Embryonic facial prominence (tissue), 1 donor: ENCODE measurements around the gene MAD2L2.

Experiments
- DNase-seq: peaks from one replicate; pipeline ENCODE4 v3.0.0-alpha.2; 2016; ENCODE audit errors: extremely low spot score

MAD2L2 gene

GRCh38 chr1:11682287-11682771, 1.4 kb upstream of the MAD2L2 start:
- no peak for DNase-seq

DNA sequence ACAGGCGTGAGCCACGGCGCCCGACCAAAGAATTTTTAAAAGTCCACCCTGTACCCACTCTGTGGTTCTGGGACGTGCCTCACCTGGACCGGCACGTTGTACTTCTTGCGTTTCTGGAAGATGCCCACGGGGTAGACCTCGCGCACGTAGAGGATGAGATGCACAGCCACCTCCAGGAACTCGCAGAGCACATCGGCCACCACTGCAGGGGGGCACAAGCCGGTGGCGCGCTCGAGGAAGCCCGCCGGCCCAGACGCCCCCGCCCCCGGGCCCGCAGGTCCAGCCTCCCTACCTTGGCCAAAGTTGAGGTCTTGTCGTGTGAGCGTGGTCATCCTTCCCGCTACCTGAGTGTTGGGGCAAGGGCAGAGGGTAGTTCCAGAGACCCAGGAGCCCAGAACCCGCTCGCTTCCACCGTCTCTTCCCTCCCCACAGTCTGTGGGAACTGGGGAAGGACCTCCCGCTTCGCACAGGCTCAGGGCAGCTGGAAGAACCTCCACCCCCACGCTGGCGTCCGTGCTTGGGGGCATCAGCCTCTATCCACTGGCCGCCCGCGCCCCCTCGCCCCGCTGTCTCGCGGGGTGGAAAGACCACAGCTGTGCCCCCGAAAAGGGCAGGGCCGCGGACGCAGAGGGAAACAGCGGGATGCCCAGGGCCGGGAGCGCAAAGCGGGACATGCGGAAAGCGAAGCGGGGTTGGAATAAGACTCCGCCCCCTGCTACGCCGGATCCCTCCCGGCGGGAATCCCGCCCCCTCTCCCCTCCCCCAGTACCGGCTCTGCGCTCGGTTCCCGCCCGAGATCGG, 478 bp downstream of the MAD2L2 start:
- no peak for DNase-seq

GRCh38 chr1:11678442-11678841, 2.5 kb downstream of the MAD2L2 start:
- DNase-seq = no peak

DNA sequence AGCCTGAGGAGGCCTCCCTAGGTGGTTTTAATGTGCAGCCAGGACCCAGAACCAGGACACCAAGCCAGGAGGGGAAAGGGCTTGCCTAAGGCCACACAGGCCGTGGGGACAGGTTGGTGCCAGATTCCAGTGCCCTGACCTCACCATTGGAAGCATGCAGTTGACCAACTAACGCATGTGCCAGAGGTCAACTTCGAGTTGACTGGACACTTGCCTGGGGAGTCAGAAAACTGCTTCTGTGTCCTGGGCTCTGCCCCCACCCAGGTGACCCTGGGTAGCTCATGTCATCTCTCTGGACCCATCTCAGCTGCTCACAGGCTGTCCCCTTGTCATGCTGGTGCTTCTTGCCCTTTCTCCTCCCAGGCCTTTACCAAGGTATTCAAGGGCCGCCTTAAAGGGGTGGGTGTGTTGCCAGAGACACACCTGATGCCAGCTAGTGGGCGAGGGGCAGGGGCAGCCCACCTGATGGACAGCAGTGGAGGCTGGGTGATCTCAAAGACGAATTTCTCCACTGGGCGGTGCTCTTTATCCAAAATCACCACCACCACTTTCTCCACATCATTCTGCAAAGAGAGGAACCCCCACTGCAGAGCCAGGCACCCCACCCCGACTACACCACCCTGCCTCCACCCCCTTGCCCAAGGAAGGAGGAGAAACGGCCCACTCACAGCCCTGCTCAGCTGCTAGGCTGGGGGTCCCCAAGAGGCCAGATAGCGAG, 4.4 kb downstream of the MAD2L2 start:
- DNase-seq = no peak

DNA sequence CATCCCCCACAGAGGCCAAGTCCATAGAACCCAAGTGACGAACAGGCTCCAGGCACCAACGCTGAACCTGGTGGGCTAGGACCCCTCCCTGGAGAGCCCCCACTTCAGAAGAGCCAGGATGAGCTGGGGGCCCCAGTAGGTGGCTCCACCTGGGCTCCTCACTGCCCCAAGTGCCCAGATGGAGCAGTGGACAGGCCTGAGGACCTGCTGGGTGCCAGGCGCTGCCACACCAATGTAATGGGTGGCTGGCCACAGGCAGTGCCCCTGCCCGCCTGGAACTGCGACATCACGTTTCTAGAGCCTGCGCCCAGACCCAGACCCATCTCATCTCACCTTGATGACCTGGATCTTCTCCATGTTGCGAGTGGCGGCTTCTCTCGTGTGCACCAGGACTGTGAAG, 5.6 kb downstream of the MAD2L2 start:
- DNase-seq = no peak

- no peak for DNase-seq
Measured at GRCh38 chr1:11674488-11674887, 6.5 kb downstream of the MAD2L2 start.

- DNase-seq = no peak
Measured at GRCh38 chr1:11673089-11673769, 7.7 kb downstream of the MAD2L2 start.

- no peak for DNase-seq
Measured at GRCh38 chr1:11671544-11672286, 9.2 kb downstream of the MAD2L2 start.

GRCh38 chr1:11671205-11671543, 9.8 kb downstream of the MAD2L2 start:
- no peak for DNase-seq

DNA sequence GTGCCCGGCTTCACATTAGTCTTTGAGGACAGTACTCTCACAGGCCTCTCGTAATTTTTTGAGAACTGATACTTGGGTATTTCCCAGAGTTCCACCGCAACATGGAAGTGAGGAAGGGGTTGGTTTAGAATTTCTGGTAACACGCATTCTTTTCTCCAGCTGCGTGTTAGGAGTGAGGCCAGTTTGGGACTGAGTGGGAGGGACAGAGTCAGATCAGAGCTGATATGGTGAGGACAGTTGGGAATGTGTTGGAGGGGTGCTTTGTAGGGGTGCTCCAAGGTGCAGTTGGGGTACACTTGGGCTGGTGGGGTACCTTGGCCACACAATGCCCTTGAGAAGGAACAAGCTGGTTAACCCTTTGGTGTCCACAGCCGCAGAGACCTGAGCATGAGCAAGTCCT, 10.2 kb downstream of the MAD2L2 start:
- no peak for DNase-seq

GRCh38 chr1:11668516-11668915, 12.4 kb downstream of the MAD2L2 start:
- no peak for DNase-seq

DNA sequence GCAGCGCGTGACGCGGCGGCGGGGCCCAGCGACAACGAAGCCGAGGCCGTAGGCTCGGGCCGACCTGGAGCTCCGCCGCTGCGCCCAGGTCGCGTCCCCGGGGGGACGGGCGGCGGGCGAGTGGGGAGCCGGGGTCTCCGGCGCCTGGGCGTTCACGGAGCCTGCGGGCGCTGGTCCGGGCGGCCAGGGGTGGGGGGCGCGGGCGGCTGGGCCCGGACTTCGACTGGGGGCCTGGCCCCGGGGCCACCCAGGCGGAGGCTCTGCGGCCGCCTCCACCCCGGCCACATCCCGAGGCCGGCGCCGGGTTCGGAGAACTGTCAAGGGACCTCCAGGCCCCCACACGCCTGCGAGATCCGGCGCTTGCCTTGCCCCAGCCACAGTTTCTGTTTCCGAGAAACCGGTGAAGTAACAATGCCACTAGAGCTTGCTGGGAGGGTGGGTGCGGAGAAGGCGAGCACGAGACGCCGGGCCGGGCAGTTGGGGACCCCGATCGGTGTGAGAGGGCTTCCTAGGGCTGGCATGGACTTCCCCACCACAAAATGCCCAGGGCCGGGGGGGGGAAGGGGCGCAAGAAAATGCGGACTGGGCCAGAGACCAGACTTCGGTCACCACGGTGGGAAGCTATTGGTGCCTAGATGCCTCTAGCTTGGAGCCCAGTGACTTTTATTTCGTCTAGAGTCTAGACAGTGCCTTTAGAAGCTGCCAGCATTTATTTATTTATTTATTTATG, 16.4 kb downstream of the MAD2L2 start:
- DNase-seq = no peak

DNA sequence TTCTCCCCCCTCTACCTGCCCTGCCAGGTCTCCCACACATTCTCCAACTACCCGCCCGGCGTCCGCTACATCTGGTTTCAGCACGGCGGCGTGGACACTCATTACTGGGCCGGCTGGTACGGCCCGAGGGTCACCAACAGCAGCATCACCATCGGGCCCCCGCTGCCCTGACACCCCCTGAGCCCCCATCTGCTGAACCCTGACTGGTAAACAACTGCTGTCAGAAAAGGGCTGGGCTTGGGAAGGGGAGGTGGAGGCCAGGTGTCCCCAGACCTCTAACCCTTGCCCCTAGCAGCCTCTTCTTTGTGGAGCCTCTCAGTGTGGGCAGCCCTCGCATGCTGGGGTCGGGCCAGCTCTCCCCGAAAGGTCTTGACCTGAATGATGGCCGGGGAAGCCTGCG, 19.8 kb downstream of the MAD2L2 start:
- DNase-seq = no peak

- no peak for DNase-seq
Measured at GRCh38 chr1:11659748-11660147, 21.2 kb downstream of the MAD2L2 start.

GRCh38 chr1:11658542-11658941, 22.4 kb downstream of the MAD2L2 start:
- DNase-seq = no peak

GRCh38 chr1:11657654-11658053, 23.3 kb downstream of the MAD2L2 start:
- DNase-seq = no peak

DNA sequence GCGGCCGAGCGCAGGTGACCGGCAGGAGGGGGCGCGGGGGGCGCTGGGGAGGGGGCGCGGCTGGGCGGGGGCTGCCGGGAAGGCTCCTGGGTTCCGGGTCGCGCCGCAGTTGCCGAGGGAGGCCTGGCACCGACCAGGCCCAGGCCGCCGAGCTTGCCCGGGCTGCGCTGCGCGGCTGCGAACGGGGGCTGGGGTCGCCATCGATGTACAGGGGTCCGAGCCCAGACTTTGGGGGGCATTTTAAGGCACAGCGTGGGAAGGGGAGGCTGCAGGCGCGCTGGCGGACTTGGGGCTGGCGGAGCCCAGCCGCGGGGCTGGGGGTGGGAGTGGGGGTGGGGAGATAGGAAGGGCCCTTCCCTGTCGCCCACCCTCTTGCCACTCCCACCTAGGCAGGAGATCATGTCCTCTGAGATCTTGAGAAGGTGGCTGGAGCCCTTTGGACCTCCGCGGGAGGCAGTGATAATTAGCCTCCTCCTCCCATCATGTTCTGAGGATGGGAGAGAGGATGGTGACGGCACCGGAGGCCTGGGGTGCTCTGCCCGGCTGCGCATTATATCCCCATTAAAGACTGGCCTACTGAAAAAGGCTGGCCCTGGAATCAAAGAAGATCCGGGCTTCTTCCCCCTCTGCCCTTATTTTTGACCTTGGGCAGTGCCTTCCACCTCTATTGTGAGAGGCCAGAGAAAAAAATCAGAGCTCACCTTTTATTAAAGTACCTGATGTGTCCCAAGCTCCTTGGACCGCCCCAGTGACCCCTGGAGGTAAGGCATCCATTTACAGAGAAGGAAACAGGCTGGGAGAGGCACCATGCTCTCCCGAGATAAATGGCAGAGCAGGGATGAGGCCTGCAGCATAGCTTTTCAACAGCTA, 25.8 kb downstream of the MAD2L2 start:
- DNase-seq = no peak

DNA sequence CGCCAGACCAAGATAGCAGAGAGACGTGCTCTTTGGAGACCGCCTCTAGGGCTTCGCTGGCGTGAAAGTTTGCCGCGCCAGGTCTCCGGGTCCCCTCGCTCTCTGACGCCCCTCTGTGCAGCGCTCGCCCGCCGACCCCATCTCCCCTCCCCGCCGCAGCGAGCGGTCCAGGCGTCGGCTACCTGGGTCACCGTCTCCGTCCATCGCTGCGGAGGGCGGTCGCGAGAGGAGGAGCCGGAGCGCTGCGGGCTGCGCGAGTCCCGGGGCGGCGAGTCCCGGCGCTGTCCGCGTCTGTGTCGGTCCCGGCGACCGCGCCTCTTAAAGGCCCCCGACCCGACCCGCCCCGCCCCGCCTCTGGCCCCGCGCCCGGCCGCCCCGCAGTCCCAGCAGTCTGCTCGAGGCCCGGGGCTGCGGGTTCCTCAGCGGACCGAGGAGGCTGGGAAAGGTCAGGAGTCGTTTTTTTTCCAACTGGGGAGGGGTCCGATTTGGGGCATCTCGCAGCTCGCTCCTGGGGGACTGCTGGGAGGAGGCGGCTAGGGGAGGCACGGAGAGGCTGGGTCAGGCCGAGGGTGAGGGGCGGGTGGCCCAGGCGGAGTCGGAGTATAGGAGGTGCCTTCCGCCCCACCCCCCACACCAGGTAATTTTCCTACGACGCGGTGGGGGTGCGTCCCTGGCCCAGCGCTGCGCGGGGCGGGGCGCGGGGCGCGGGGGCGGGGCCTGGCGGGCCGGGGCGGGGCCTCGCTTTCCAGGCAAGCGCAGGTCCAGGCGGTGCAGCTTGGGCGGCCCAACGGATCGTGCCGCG, 26.6 kb downstream of the MAD2L2 start, which contains the start of the genes FBXO2 and FBXO44:
TSS of gene FBXO2 (minus strand) at position 293 of the 802 bp plus-strand sequence. CDS start at position 204, 89 bp downstream.
TSS of gene FBXO44 (plus strand) at position 741 of the 802 bp plus-strand sequence. CDS start 959 bp downstream, outside the sequence.
- no peak for DNase-seq

DNA sequence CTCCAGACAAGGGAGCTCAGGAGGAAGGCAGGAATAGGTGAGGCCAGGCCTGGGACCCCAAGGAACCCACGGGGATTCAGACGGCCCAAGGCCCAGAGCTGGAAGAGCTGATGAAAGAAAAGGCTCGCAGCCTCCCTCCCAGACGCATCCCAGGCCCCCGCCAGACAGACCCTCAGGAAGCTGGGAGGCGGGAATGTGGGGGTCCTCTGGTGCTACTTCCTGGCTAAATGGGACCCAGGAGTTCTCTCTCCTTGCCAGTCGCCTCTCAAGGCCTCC, 27.1 kb downstream of the MAD2L2 start:
- DNase-seq = no peak
